Measurements from ENCODE around the gene ALKBH4. TPM values are rescaled to one million over a fixed set of nuclear protein-coding genes. Genes with fewer than 3 reads are reported as not detected.

Gene ALKBH4
- total and polyA plus RNA-seq, 2 donors (not counting 3 experiments of a cell fraction or from before 2014, with no cell fraction given), result 5.3 to 10.8 TPM

DNA sequence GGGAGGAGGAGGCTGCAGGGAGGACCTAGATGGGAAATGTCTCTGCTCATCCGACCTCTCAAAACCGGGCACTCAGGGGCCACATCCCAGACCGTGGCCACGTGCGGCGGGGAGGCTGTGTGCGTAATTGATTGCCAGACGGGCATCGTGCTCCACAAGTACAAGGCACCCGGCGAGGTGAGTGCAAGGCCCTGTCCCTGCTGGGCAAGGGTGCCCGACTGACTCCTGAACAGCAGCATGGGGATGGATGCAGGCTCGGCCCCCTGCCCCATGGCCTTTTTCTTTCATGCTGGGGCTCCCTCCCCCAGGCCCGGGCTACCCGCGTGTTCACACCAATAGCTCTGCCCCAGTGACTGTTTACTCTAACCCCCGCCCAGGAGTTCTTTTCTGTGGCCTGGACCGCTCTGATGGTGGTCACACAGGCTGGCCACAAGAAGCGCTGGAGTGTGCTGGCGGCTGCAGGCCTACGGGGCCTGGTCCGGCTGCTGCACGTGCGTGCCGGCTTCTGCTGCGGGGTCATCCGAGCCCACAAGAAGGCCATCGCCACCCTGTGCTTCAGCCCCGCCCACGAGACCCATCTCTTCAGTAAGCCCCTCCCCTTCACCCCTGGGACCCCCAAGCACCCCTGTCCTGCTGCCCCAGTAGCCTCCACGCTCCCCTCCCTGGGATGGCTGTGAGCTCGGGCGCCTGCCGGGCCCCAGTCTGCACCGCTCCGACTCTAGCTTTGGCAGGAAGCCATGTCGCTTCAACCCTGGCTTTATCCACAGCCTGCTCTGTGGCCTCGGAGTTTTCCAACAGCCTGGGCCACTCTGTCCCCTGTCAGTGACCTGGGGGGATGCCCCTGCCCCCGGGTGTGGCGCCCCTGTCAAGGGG, 4.1 kb upstream of the ALKBH4 start:
- TF ChIP-seq MAX (IDR thresholded peaks at IDR 0.05; ENCODE audit: insufficient read depth, insufficient read length) (no peak), EZH2 (IDR thresholded peaks at IDR 0.05; ENCODE audit: borderline replicate concordance, low read depth, low read length, severe bottlenecking) (no peak), GATA2 (IDR thresholded peaks at IDR 0.05; ENCODE audit: insufficient read depth, insufficient read length, low read depth, low read length) (no peak), POLR2A (IDR thresholded peaks at IDR 0.05; ENCODE audit: low read depth, low read length) (no peak)
- intact Hi-C loops (cut with micrococcal nuclease), result no loop called here
- Histone ChIP-seq H3K4me1 (ENCODE audit: control insufficient read depth, extremely low read depth, insufficient read depth, low read length) (peaks cover 7% of the 10 kb centered on the region), H4K20me1 (replicated peaks; ENCODE audit: control insufficient read depth, extremely low read depth, insufficient read depth, low read length) (no peaks in the 10 kb centered on the region), H3K79me2 (ENCODE audit: control insufficient read depth, insufficient read depth, low read length) (peaks cover 3% of the 10 kb centered on the region), H3K27ac (ENCODE audit: insufficient read depth, low read depth, low read length) (no peak overlapping the region), H3K4me2 (ENCODE audit: insufficient read depth, low read length) (no peak overlapping the region), H3K27me3 (ENCODE audit: control insufficient read depth in 2 of 2, insufficient read depth in 2 of 2, low read length in 2 of 2) (no peaks in the 10 kb centered on the region), H2AFZ (ENCODE audit: low read depth, low read length) (no peak overlapping the region), H3K9ac (replicated peaks; ENCODE audit: extremely low read depth, insufficient read depth, low read length) (no peak overlapping the region), H3K4me3 (replicated peaks in 1 of 3; ENCODE audit: insufficient read depth in 1 of 3, low read depth in 1 of 3, low read length in 3 of 3) (no peak overlapping the region), H3K9me3 (replicated peaks; ENCODE audit: control insufficient read depth, insufficient read depth, low read length) (no peaks in the 10 kb centered on the region), H3K9me1 (replicated peaks; ENCODE audit: control insufficient read depth, extremely low read depth, insufficient read depth, low read length) (no peaks in the 10 kb centered on the region), H3K36me3 (ENCODE audit: control insufficient read depth in 2 of 2, extremely low read depth in 1 of 2, insufficient read depth in 2 of 2, low read length in 2 of 2) (peaks cover 2 to 22% of the 10 kb centered on the region in 2 experiments)
- dilution Hi-C loops (cut with MboI; ENCODE audit: extremely low pct_ligation_motif_present, low sequenced_read_pairs), result no loop called here
- ChIA-PET CTCF (interaction anchor here (1.8 kb wide), 1 partner anchor 27 kb away, joined by 8 read pairs; no protein-coding TSS in a partner anchor), POLR2A (no interaction called here)
- DNase-seq (ENCODE audit: low read depth, low spot score), result no peak
- no peak for FAIRE-seq
- no TSS peak for BruUV-seq (replicated peaks)

Measured in endothelial cell of umbilical vein (primary cell).